PC-9 (cell line): Measurements from ENCODE around the gene NT5M.

Source experiments
- CTCF ChIP-seq: fragments of 200-600 bp; sonication (generic); conservative IDR thresholded peaks from 2 replicates; pipeline ENCODE4 v1.6.1; 2017; ENCODE audit warnings: mixed run types, antibody characterized with exemption, mild to moderate bottlenecking, moderate library complexity
- EZH2 ChIP-seq: fragments of 200-600 bp; sonication (generic); IDR thresholded peaks from 2 replicates; pipeline ENCODE4 v1.8.0; 2017; ENCODE audit warnings: antibody characterized with exemption, low read depth

- TF ChIP-seq CTCF (no peak), EZH2 (no peak)
Measured at GRCh38 chr17:17279316-17279715, 23.9 kb upstream of the NT5M start.
